Panc1 (cell line): ENCODE data around the gene PANX3. TPM values are rescaled to one million over a fixed set of nuclear protein-coding genes. Genes with fewer than 3 reads are reported as not detected.

Experiments
- ATAC-seq: fragments of 200-7000 bp; cut with Tn5 transposase; 2 replicates; pipeline ENCODE4 v1.9.1; 2020; ENCODE audit warnings: mild to moderate bottlenecking, moderate library complexity
- BruUV-seq: library from RNA; stranded (reverse); fragments of 400-500 nt; replicated peaks from 2 replicates; lab custom pipeline; 2021; lab: Mats Ljungman, UMichigan
- CTCF ChIA-PET: fragments of 300-600 bp; sonication (Branson Sonifier 250); formaldehyde crosslinking; loops from one replicate; lab custom pipeline; 2022; ENCODE audit warnings: antibody characterized with exemption; lab: Charles Lee
- POLR2A ChIA-PET: fragments of 300-600 bp; sonication (Branson Sonifier 250); formaldehyde crosslinking; loops from one replicate; lab custom pipeline; 2022; ENCODE audit warnings: antibody characterized with exemption; lab: Charles Lee
- DNase-seq: peaks from one replicate; pipeline ENCODE4 v3.0.0-alpha.2; 2010; ENCODE audit warnings: low read depth, low spot score
- H3K27ac ChIP-seq: 2 replicates; pipeline ENCODE4 v1.5.1; 2011; ENCODE audit warnings: mild to moderate bottlenecking, low read length, inconsistent platforms
- H3K27me3 ChIP-seq: fragments of 200-500 bp; sonication (Bioruptor generic); 2 replicates; pipeline ENCODE4 v1.6.0; 2014; ENCODE audit warnings: low read length, inconsistent platforms; ENCODE audit not compliant: control insufficient read depth, insufficient read depth
- H3K36me3 ChIP-seq: fragments of 200-500 bp; sonication (Bioruptor generic); 2 replicates; pipeline ENCODE4 v1.5.1; 2014; ENCODE audit warnings: inconsistent platforms, mild to moderate bottlenecking, low read length, moderate library complexity; ENCODE audit not compliant: control insufficient read depth, insufficient read depth
- H3K4me1 ChIP-seq: 2 replicates; pipeline ENCODE4 v1.5.1; 2011; ENCODE audit warnings: inconsistent platforms, mild to moderate bottlenecking, low read length, moderate library complexity; ENCODE audit not compliant: control insufficient read depth, insufficient read depth
- H3K4me3 ChIP-seq, 2 experiments: 2 replicates each; pipeline ENCODE4 v1.5.1; 2011 to 2012; ENCODE audit warnings: low read depth in 2 of 2, low read length in 2 of 2, mild to moderate bottlenecking in 2 of 2, inconsistent platforms in 1 of 2, moderate library complexity in 1 of 2
- H3K9me3 ChIP-seq: fragments of 200-500 bp; sonication (Bioruptor generic); 2 replicates; pipeline ENCODE4 v1.5.1; 2014; ENCODE audit warnings: low read depth, mild to moderate bottlenecking, inconsistent platforms, low read length, moderate library complexity; ENCODE audit not compliant: control insufficient read depth, insufficient read depth
- CTCF ChIP-seq: fragments of 450-650 bp; IDR thresholded peaks from 2 replicates; pipeline ENCODE4 v1.5.1; 2017; ENCODE audit warnings: mild to moderate bottlenecking
- POLR2AphosphoS5 ChIP-seq: IDR thresholded peaks from 2 replicates; pipeline ENCODE4 v1.6.1; 2012; ENCODE audit warnings: mild to moderate bottlenecking, low read depth, low read length, moderate library complexity
- REST ChIP-seq, 2 experiments: IDR thresholded peaks; 2 replicates each; pipeline ENCODE4 v1.6.1; 2011 to 2012; ENCODE audit warnings: low read depth in 2 of 2, control low read depth in 1 of 2, low read length in 1 of 2, mild to moderate bottlenecking in 1 of 2, moderate library complexity in 1 of 2; ENCODE audit not compliant: insufficient read depth in 1 of 2
- SIN3A ChIP-seq: IDR thresholded peaks from 2 replicates; pipeline ENCODE4 v1.6.1; 2012; ENCODE audit warnings: low read depth, mild to moderate bottlenecking, low read length, moderate library complexity, borderline replicate concordance; ENCODE audit not compliant: insufficient read depth
- TCF7L2 ChIP-seq: IDR thresholded peaks from 2 replicates; pipeline ENCODE4 v1.6.1; 2011; ENCODE audit warnings: mild to moderate bottlenecking, low read depth, low read length, inconsistent platforms
- in situ Hi-C: cut with HindIII; loops from 2 replicates; pipeline ENCODE4 v1.10.0; 2016; ENCODE audit warnings: low sequenced_read_pairs, low pct_unique_long_range_greater_than_20kb
- intact Hi-C: fragments of 100-400 bp; cut with micrococcal nuclease; formaldehyde crosslinking; loops from one replicate; pipeline ENCODE4 v1.10.0; 2022; ENCODE audit not compliant: unreplicated experiment
- total RNA-seq: library from RNA; stranded (reverse); gene quantifications from one replicate; pipeline ENCODE4 v1.2.1, GENCODE V29; 2021; ENCODE audit not compliant: unreplicated experiment

Gene PANX3
- total RNA-seq, 1 experiment from 2014 or later = not detected

- H3K9me3 ChIP-seq = no peaks in the 10 kb centered on the region
- intact Hi-C loops (no loop called here), in situ Hi-C loops (loop anchor here (10.0 kb wide), 1 partner anchor 171 kb away; no protein-coding TSS in a partner anchor)
- no TSS peak for BruUV-seq
- CTCF ChIA-PET = interaction anchor here (0.5 kb wide), 1 partner anchor 174 kb away, joined by 4 read pairs; no protein-coding TSS in a partner anchor
- TF ChIP-seq POLR2AphosphoS5 (no peak), REST (IDR thresholded peaks at IDR 0.05; ENCODE audit: insufficient read depth in 1 of 2, low read depth in 2 of 2, low read length in 1 of 2) (no peak), TCF7L2 (no peak), CTCF (no peak), SIN3A (no peak)
- DNase-seq = no peak
- POLR2A ChIA-PET = no interaction called here
- no peak for ATAC-seq
- no peaks in the 10 kb centered on the region for H3K36me3 ChIP-seq
- H3K4me3 ChIP-seq = no peak overlapping the region
- no peaks in the 10 kb centered on the region for H3K27me3 ChIP-seq
- no peak overlapping the region for H3K27ac ChIP-seq
- H3K4me1 ChIP-seq = no peaks in the 10 kb centered on the region
Observed at GRCh38 chr11:124663861-124664260, 52.6 kb downstream of the PANX3 start.

GRCh38 chr11:124667601-124668000 is 56.4 kb downstream of the PANX3 start:
- no peaks in the 10 kb centered on the region for H3K27me3 ChIP-seq
- H3K36me3 ChIP-seq = no peaks in the 10 kb centered on the region
- TF ChIP-seq REST (IDR thresholded peaks at IDR 0.05; ENCODE audit: insufficient read depth in 1 of 2, low read depth in 2 of 2, low read length in 1 of 2) (no peak), TCF7L2 (no peak), SIN3A (no peak), POLR2AphosphoS5 (no peak), CTCF (no peak)
- ATAC-seq (no peak), DNase-seq (no peak)
- H3K4me3 ChIP-seq = no peak overlapping the region
- ChIA-PET CTCF (no interaction called here), POLR2A (no interaction called here)
- intact Hi-C loops (loop anchor here (5.0 kb wide), 1 partner anchor 80 kb away; no protein-coding TSS in a partner anchor), in situ Hi-C loops (loop anchor here (10.0 kb wide), 1 partner anchor 167 kb away; no protein-coding TSS in a partner anchor)
- no peak overlapping the region for H3K27ac ChIP-seq
- H3K9me3 ChIP-seq = no peaks in the 10 kb centered on the region
- H3K4me1 ChIP-seq = peaks cover 2% of the 10 kb centered on the region
- no TSS peak for BruUV-seq
